ENCODE results near the gene PDZD2. TPM values are rescaled to one million over a fixed set of nuclear protein-coding genes. Genes with fewer than 3 reads are reported as not detected.

PDZD2 gene
- total and polyA plus RNA-seq, 2 donors (not counting 3 experiments of a cell fraction or from before 2014, with no cell fraction given) = 0.66 to 6.9 TPM

- no peaks in the 10 kb centered on the region for H3K36me3 ChIP-seq (ENCODE audit: control insufficient read depth in 2 of 2, extremely low read depth in 1 of 2, insufficient read depth in 2 of 2, low read length in 2 of 2)
- H3K27me3 ChIP-seq (ENCODE audit: control insufficient read depth in 2 of 2, insufficient read depth in 2 of 2, low read length in 2 of 2) = no peaks in the 10 kb centered on the region
- ChIA-PET POLR2A (no interaction called here), CTCF (no interaction called here)
- no peak for FAIRE-seq
- H3K4me2 ChIP-seq (ENCODE audit: insufficient read depth, low read length) = no peak overlapping the region
- no peaks in the 10 kb centered on the region for H3K9me1 ChIP-seq (replicated peaks; ENCODE audit: control insufficient read depth, extremely low read depth, insufficient read depth, low read length)
- H3K27ac ChIP-seq (ENCODE audit: insufficient read depth, low read depth, low read length) = no peak overlapping the region
- no TSS peak for BruUV-seq (replicated peaks)
- dilution Hi-C loops (cut with MboI; ENCODE audit: extremely low pct_ligation_motif_present, low sequenced_read_pairs) (no loop called here), intact Hi-C loops (cut with micrococcal nuclease) (no loop called here)
- H3K4me1 ChIP-seq (ENCODE audit: control insufficient read depth, extremely low read depth, insufficient read depth, low read length) = no peaks in the 10 kb centered on the region
- no peak overlapping the region for H3K4me3 ChIP-seq (replicated peaks in 1 of 3; ENCODE audit: insufficient read depth in 1 of 3, low read depth in 1 of 3, low read length in 3 of 3)
- no peak overlapping the region for H2AFZ ChIP-seq (ENCODE audit: low read depth, low read length)
- no peaks in the 10 kb centered on the region for H3K9me3 ChIP-seq (replicated peaks; ENCODE audit: control insufficient read depth, insufficient read depth, low read length)
- no peak for DNase-seq (ENCODE audit: low read depth, low spot score)
- no peaks in the 10 kb centered on the region for H4K20me1 ChIP-seq (replicated peaks; ENCODE audit: control insufficient read depth, extremely low read depth, insufficient read depth, low read length)
- H3K9ac ChIP-seq (replicated peaks; ENCODE audit: extremely low read depth, insufficient read depth, low read length) = no peak overlapping the region
- H3K79me2 ChIP-seq (ENCODE audit: control insufficient read depth, insufficient read depth, low read length) = no peaks in the 10 kb centered on the region
- TF ChIP-seq POLR2AphosphoS5 (IDR thresholded peaks at IDR 0.05; ENCODE audit: insufficient read depth, low read depth, low read length) (no peak), FOS (IDR thresholded peaks at IDR 0.05; ENCODE audit: borderline replicate concordance, insufficient read depth, low read length) (no peak), MAX (IDR thresholded peaks at IDR 0.05; ENCODE audit: insufficient read depth, insufficient read length) (no peak), JUN (IDR thresholded peaks at IDR 0.05; ENCODE audit: borderline replicate concordance, insufficient read depth, insufficient read length, low read depth) (no peak), POLR2A (IDR thresholded peaks at IDR 0.05; ENCODE audit: low read depth, low read length) (no peak), MYC (IDR thresholded peaks at IDR 0.05; ENCODE audit: low read depth, low read length) (no peak), GATA2 (IDR thresholded peaks at IDR 0.05; ENCODE audit: insufficient read depth, insufficient read length, low read depth, low read length) (no peak), CTCF (IDR thresholded peaks at IDR 0.05; ENCODE audit: extremely low read depth in 1 of 2, insufficient read depth in 1 of 2, low read depth in 1 of 2, low read length in 2 of 2) (no peak), EZH2 (IDR thresholded peaks at IDR 0.05; ENCODE audit: borderline replicate concordance, low read depth, low read length, severe bottlenecking) (no peak)
These were observed 303.6 kb downstream of the PDZD2 start for GRCh38 chr5:31942546-31942945.

Data from endothelial cell of umbilical vein (primary cell).